ENCODE data around the gene TP73. TPM values are rescaled to one million over a fixed set of nuclear protein-coding genes. Genes with fewer than 3 reads are reported as not detected.

TP73 gene
- total RNA-seq, 3 donors from 2014 or later: 0.12 to 0.63 (median 0.51) TPM

- Histone ChIP-seq H3K9me3 (no peaks in the 10 kb centered on the region), H3K4me1 (ENCODE audit: low read depth) (no peaks in the 10 kb centered on the region), H3K4me3 (no peak overlapping the region), H3K36me3 (ENCODE audit: low read depth) (no peaks in the 10 kb centered on the region)
- DNase-seq (peak in 1 of 3 donors; percentile 30), ATAC-seq (no peak)
- intact Hi-C loops (cut with DNase I, micrococcal nuclease): no loop called here
- no peak for TF ChIP-seq CTCF (IDR thresholded peaks at IDR 0.05)
Measured at GRCh38 chr1:3736131-3736561, 83.8 kb downstream of the TP73 start.

- DNase-seq (no peak), ATAC-seq (no peak)
- intact Hi-C loops (cut with DNase I, micrococcal nuclease): no loop called here
- Histone ChIP-seq H3K36me3 (ENCODE audit: low read depth) (no peaks in the 10 kb centered on the region), H3K4me3 (no peak overlapping the region), H3K9me3 (no peaks in the 10 kb centered on the region), H3K4me1 (ENCODE audit: low read depth) (no peaks in the 10 kb centered on the region)
- TF ChIP-seq CTCF (IDR thresholded peaks at IDR 0.05): no peak
Measured at GRCh38 chr1:3736708-3737107, 84.4 kb downstream of the TP73 start.

- H3K4me3 ChIP-seq: no peak overlapping the region
- H3K9me3 ChIP-seq: no peaks in the 10 kb centered on the region
- no peak for TF ChIP-seq CTCF (IDR thresholded peaks at IDR 0.05)
- intact Hi-C loops (cut with DNase I, micrococcal nuclease): no loop called here
- H3K4me1 ChIP-seq (ENCODE audit: low read depth): no peaks in the 10 kb centered on the region
- no peaks in the 10 kb centered on the region for H3K36me3 ChIP-seq (ENCODE audit: low read depth)
- no peak for ATAC-seq
- no peak for DNase-seq
Measured at GRCh38 chr1:3738943-3739342, 86.6 kb downstream of the TP73 start.

- Histone ChIP-seq H3K4me1 (ENCODE audit: low read depth) (no peaks in the 10 kb centered on the region), H3K4me3 (no peak overlapping the region), H3K36me3 (ENCODE audit: low read depth) (no peaks in the 10 kb centered on the region), H3K9me3 (no peaks in the 10 kb centered on the region)
- DNase-seq: no peak
- no peak for TF ChIP-seq CTCF (IDR thresholded peaks at IDR 0.05)
- ATAC-seq: no peak
- intact Hi-C loops (cut with DNase I, micrococcal nuclease): no loop called here
Measured at GRCh38 chr1:3740042-3740441, 87.7 kb downstream of the TP73 start.

DNA sequence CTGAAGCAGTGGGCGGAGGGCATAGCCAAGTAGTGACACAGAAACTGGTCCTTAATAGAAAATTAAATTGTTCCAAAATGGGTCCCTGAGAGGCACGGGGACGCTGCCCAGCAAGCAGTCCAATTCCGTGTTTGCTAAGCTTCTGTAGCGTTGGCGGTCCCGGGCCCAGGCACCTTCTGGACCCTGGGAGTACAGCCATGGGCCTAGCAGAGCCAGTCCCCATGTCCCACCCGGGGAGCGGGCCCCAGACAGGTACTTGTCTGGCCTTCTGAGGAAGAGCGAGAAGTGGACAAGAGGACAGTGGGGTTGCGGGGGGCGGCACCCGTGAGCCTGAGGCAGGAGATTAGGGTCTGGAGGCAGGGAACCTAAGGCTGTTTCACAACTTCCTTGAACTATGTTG, 88.4 kb downstream of the TP73 start:
- H3K4me3 ChIP-seq: no peak overlapping the region
- TF ChIP-seq CTCF (IDR thresholded peaks at IDR 0.05): no peak
- intact Hi-C loops (cut with DNase I, micrococcal nuclease): no loop called here
- no peaks in the 10 kb centered on the region for H3K4me1 ChIP-seq (ENCODE audit: low read depth)
- no peaks in the 10 kb centered on the region for H3K36me3 ChIP-seq (ENCODE audit: low read depth)
- DNase-seq: no peak
- H3K9me3 ChIP-seq: no peaks in the 10 kb centered on the region
- no peak for ATAC-seq
